PFSK-1 (cell line): Measurements from ENCODE around the gene LRCH1.

Experiments
- POLR2AphosphoS5 ChIP-seq: IDR thresholded peaks from 2 replicates; pipeline ENCODE4 v1.6.1; 2012; ENCODE audit warnings: low read depth, mild to moderate bottlenecking, control low read depth, low read length, moderate library complexity
- SIN3A ChIP-seq: IDR thresholded peaks from 2 replicates; pipeline ENCODE4 v1.6.1; 2012; ENCODE audit warnings: mild to moderate bottlenecking, low read length, moderate library complexity, borderline replicate concordance; ENCODE audit not compliant: insufficient read depth

- TF ChIP-seq POLR2AphosphoS5 = no peak
- TF ChIP-seq SIN3A = no peak
Measured at GRCh38 chr13:46603165-46603603, 50.2 kb downstream of the LRCH1 start.
